Body of pancreas (tissue), 4 donors: ENCODE data around the gene ISYNA1.

ENCODE experiments used
- CTCF ChIP-seq, 7 experiments: fragments of 450-650 bp in 4 of 7; fragments of 200-600 bp in 3 of 7; sonication (generic) in 3 of 7; IDR thresholded peaks; one replicate each; pipeline ENCODE4 v1.5.1; 2016 to 2019; ENCODE audit warnings: antibody characterized with exemption in 7 of 7
- POLR2A ChIP-seq, 3 donors: fragments of 450-650 bp; IDR thresholded peaks; one replicate each; pipeline ENCODE4 v1.6.1; 2016; ENCODE audit warnings: antibody characterized with exemption in 3 of 3, mild to moderate bottlenecking in 2 of 3

- peak; percentile 84 to 99 (median 96) for TF ChIP-seq CTCF (IDR thresholded peaks at IDR 0.05)
- peak; percentile 46 to 61 (median 50) for TF ChIP-seq POLR2A (IDR thresholded peaks at IDR 0.05)
These were observed 49.6 kb downstream of the ISYNA1 start for GRCh38 chr19:18388100-18388959.
